DMS53 (cell line): ENCODE measurements around the gene PTP4A2.
"Not testable (repeated sequence)": the region's sequence is repeated elsewhere in the genome, so short reads cannot be mapped to it uniquely, and the experiment has no call there.

Source experiments
- DNase-seq: peaks from one replicate; lab custom pipeline; 2025; lab: John Stamatoyannopoulos, UW

Gene PTP4A2

DNA sequence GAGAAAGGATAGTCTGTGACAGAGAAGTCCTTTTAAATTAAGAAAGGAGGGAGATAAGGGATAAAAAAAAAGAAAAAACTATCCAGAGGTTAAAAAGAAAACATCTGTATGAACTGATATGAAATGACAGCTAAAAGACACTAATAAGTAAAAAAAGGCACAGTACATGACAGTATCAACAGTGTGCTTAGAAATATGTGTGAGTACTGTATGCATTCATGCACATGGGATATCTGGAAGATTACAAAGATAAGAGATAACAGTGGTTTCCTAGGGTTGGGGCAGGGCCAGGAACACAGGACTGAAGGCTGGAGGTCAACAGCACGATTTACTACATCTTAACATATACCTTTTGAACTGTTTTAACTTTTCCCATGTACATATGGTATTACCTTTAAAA is 13.3 kb downstream of the PTP4A2 start:
- DNase-seq = no peak

DNA sequence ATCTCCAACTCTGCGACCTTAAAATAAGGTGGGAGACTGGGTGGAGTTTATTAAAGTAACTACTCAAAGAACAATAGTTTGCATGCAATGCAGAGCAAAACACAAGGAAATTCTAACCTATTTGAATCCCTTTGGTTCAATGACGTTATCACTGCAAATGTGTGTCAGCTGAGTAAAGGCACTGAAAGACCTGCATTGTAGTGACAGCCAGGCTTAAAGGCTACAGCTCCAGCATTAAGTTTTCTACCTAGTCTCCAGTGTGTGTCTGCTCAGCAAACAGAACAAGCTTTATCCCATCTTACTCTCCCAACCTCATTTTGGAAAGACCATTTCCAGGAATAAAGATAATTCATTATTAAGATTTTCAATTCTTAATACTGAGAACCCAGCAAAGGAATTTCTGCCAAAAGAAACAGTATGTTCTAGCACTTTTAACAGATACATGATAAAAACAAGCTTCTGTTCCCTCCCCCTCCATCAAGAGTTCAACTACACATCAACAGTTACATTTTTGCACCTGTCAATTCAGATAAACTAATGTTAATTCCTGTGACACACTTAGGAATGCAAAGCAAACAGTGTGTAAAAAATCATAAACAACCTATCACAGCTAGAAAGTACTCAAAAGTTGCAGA is 14.2 kb downstream of the PTP4A2 start:
- no peak for DNase-seq

DNA sequence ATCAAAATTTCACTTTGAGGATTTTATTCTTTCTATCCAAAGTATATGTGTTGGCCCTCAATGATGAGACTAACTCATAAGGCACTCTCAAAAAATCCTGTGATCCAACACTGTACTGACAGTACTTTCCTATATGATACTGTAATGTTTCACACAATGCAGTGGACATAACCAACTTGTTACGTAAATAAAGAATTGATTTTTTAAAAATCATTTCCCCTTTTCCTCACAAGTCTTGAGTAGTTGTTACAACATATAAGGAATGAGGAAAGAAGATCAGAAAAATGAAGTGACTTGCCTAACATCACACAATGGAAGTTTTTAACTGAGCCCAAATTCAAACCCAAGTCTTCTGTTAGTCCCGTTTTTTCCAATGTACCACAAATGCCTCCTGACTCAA is 17.2 kb downstream of the PTP4A2 start:
- no peak for DNase-seq

DNA sequence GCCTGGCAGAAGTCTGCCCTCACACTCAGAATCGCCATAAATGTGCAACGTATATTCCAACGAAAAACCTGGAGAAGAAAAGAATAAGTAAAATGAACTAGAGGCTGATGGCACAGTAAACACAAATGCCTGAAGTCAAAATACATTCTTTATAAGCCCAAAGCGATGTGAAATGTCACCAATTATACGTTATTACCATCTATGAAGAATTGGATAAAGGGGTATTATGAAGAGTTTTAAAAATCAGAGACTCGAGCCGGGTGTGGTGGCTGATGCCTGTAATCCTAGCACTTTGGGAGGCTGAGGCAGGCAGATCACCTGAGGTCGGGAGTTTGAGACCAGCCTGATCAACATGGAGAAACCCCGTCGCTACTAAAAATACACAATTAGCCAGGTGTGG is 18.6 kb downstream of the PTP4A2 start:
- no peak for DNase-seq

DNA sequence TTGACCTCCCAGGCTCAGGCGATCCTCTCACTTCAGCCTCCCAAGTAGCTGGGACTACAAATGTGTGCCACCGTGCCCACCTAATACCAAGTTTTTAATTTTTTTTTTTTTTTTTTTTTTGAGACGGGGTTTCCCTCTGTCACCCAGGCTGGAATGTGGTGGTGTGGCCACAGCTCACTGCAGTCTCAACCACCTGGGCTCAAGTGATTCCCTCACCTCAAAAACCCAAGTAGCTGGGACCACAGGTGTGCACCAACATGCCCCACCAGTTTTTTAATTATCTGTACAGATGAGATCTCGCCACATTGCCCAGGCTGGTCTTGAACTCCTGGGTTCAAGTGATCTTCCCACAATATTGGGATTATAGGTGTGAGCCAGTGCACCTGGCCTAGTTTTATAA is 22.7 kb downstream of the PTP4A2 start:
- DNase-seq = no peak

DNA sequence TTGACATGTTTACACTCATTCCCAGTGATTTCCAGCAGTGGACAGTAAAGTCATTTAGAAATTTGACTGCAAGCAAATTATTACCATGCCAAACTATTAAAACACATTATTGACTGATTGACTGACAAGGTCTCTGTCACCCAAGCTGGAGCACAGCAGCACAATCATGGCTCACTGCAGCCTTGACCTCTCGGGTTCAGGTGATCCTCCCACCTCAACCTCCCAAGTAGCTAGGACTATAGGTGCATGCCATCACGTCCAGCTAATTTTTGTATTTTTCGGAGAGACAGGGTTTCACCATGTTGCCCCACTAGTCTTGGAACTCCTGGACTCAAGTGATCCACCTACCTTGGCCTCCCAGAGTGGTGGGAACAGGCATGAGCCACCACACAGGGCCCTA is 24.2 kb downstream of the PTP4A2 start:
- DNase-seq = no peak

DNA sequence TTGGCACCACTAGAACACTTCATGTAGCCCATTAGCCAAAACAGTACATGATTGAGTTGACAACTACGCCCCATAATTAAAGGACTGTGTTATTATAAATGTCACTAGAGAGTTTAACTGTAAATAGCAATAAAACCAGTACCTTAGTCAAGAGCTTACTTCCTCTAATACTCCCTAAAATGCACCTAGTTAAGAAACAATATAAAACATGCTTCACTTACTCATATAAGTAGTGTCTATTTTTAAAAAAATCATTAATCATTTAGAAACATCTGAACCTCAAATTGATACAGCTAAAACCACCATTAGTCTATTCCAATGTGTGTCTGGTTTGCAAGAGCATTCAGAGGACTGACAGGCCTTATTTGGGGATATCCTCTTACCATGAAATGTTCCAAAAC is 25.3 kb downstream of the PTP4A2 start:
- DNase-seq = no peak

DNA sequence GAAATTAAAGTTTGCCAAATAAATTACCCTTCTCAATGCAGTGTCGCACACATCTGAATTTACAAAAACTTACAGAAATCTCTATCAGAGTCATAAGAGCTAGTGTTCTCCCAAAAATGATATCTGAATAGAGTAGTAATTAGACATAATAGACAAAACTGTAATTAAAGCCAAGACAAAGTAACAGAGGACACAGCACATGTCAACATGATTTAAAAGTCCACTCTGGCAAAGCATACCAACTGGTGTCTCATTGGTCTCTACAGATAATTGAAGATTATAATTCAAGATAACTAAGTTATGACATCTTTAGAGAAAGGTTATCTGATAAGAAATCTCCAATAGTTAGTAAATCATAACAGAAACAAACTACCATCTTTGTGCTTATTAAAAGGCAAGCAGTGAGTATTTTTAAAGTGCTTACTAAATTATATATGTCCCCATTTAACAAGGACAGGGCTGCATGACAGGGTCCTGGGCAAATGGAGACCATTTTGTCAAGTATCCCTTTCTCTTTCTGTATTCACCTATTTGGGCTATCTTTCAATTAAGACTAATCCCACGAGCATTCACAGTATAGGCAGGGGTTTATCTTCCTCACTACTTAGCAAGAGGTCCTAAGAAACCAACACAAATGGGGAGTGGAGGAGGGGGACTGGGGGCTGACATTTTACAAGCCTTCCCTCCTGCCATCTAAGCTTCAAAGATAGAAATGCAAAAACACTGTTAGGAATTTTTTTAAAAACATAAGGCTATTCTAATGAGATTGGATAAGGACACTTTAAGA is 26.0 kb downstream of the PTP4A2 start:
- DNase-seq = no peak

DNA sequence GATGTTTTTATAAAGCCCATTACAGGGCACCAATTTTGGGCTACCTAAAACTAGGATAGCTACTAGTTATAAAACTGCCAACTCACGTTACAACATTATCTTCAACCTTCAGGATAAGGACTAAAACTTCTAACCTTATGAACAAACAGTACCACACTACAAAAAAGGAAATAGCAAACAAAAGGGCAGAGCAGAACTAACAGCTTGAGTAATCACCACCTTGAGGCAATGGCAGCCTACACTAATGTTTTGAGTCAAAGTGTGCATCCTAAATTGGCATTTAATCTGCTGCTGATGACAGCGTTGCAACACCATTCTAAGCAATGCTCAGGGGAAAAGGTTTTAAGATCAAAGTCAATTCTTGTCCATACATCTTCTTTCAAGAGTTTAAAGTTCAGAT is 27.2 kb downstream of the PTP4A2 start:
- DNase-seq = no peak

DNA sequence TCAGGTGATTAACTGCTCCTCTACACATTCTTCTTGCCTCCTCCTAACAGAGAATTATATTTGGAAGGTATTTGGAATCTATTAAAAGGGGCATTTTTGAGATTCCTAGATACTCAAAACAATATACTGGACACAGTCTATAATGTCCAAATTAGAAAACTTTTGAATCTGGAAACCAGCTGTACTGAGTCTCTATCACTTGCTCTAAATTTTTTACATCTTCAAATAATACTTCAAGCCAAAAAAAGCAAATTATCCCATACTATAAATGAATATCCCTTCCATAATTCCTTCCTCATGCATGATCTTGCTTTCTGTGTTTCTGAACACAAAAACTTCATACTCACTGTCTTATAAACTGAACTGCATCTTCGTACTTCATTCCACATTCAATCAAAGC is 28.5 kb downstream of the PTP4A2 start:
- no peak for DNase-seq

DNA sequence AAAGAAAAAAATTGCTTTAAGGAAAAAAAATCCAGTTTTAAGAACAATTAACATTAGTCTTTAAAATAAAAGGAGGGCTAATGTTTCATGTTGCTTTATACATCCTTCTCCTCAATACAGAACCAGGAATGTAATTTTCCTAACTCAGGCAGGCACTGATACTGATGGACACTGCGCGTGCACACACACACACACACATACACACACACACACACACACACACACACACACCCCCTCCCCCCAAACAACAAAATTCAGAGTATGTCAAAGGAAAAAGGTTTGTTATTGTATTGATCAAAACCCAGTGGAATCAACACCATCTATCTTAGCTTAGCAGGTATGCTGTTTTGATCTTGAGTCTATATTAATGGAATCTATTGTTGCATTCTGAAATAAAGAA is 31.6 kb downstream of the PTP4A2 start:
- no peak for DNase-seq

DNA sequence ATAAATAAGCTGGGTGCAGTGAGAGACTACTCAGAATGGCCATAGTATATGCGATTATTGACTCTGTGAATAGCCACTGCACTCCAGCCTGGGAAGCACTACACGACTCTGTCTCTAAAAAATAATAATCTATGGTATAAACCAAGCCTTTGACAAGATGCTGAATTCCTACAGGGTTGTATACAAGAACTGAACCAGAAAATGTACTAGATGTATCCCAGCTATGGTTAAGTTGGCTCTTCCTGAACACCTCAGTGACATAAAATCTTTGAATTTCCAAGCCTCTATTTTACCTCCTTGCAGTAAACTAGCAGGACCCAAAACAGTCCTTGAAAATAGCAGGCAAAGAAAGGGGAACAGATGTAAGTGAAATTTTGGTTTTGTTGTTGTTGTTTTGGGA is 32.5 kb downstream of the PTP4A2 start:
- DNase-seq = no peak

DNA sequence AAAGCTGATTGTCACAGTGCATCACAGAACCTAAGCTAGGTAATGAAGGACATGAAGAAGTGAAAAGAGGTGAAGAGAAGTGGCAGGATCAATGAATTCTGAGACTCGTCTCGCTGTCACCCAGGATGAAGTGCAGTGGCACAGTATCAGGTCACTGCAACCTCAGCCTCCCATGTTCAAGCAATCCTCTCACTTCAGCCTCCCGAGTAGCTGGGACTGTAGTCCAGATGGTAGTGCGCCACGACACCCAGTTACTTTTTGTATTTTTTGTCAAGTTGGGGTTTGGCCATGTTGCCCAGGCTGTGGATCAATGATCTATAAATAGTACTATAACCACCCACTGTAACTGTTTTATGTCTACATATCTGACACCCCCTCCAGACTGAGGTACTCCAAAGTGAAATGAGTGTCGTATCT is 33.1 kb downstream of the PTP4A2 start:
- DNase-seq = no peak

DNA sequence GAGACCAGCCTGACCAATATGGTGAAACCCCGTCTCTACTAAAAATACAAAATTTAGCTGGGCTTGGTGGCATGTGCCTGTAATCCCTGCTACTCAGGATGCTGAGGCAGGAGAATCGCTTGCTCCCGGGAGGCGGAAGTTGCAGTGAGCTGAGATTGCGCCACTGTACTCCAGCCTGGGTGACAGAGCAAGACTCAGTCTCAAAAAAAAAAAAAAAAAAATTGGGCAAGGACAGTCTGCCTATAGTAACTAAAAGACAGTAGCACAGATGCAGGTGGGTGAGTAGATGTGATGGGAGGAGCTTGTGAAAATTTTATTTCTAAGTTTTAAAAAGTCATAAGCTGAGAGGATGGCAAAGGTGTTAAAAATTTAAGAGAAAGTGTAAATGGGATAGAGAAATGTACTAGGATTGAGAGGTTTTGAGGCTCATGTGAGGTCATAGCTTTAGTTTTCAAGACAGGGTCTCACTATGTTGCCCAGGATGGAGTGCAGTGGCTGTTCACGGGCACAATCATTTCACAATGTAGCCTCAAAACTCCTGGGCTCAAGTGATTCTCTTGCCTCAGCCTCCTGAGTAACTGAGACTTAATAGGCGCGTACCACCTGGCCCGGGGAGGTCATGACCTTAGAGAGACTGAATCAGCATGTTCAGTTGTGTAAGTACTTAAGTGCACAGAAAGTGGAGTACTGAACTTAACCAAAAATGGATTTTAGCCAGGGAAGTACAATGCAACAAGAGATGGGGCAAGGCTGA is 33.7 kb downstream of the PTP4A2 start:
- DNase-seq = no peak

DNA sequence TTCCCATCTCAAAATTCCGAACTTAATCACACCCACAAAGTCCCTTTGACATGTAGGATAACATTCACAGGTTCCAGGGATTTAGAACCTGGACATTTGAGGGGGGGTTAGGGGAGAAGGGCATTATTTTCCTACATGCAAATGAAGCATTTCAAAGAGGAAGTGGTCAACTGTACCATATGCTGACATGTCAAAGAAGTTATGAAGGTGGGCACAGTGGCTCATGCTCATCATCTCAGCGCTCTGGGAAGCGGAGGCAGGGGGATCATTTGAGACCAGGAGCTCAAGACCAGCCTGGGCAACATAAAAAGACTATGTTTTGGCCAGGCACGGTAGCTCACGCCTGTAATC is 35.7 kb downstream of the PTP4A2 start:
- DNase-seq = no peak

DNA sequence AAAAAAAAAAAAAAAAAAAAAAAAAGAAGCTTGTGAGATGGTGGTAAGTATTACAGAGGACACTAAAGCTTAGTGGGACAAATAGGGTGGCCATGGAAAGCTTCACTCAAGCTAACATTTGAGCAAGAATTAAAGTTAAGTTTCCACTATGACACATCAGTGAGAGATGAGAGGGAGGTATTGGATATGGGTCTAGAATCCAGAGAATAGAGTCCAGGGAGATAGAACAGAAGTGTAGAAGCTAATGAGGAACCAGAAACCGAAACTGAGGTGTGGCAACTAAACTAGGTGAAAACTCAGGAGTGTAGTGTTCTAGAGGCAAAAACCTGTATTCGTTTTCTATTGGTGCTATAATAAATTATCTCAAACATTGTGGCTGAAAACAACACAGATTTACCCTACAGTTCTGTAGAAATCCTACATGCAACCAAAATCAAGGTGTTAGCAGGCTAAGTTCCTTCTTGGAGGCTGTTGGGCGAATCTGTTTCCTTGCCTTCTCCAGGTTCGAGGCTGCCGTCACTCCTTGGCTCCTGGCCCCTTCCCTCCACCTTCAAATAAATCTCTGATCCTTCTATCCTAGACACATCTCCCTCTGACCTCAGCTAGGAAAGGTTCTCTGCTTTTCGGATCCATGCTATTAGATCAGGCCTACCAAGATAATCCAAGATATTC is 36.2 kb downstream of the PTP4A2 start:
- DNase-seq = no peak

DNA sequence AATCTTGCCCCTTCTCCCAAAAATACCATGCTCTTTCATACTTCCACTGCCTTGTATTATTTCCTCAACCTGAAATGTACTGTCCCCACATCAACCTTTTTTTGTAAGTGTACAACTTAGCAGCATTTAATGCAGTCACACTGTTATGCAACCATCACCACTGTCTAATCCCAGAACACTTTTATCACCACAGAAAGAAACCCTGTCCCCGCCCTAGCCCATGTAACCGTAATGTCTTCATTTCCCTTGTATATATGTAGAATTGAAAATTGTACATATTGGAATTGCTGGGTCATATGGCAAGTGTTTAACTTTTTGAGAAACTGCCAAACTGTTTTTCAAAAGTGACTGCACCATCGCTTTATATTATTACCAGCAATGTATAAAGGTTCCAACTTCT is 37.4 kb downstream of the PTP4A2 start:
- no peak for DNase-seq

DNA sequence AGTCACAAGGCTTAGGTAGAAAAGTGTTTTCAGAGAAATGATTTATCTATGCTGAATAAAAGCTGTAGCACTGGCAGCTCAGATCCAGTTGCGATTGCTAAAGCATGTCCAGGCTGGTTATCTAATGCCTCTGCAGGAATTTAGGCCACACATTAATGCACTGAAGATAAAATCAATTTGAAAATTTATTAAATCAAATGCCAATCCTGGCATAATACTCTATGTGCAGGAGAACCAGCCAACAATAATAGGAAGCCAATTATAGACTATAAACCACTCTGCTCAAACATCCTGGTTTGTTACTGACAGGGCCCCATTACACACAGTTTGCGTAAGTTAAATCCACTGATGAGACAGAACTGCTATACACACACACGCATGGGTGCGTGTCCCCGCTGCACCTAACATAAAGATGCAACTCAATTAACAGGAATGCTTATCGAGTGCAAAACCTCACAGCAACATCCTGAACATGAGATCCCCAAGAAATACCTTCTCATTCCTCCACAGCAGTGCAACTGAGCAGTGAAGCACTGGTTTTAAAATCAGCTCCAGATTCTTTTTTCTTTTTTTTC is 40.6 kb downstream of the PTP4A2 start:
- no peak for DNase-seq

DNA sequence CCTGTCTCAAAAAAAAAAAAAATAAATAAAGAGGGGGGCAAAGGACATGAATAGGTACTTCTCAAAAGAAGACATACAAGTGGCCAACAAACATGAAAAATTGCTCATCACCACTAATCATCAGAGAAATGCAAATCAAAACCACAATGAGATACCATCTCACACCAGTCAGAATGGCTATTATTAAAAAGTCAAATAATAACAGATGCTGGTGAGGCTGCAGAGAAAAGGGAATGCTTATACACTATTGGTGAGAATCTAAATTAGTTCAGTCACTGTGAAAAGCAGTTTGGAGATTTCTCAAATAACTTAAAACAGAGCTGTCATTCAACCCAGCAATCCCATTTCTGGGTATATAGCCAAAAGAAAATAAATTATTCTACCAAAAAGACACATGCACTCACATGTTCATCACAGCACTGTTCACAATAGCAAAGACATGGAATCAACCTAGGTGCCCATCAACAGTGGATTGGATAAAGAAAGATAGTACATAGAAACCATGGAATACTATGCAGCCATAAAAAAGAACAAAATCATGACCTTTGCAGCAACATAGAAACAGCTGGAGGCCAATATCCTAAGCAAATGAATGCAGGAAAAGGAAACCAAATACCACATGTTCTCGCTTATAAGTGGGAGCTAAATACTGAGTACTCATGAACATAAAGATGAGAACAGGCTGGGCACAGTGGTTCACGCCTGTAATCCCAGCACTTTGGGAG is 42.5 kb downstream of the PTP4A2 start:
- DNase-seq = not testable (repeated sequence)

DNA sequence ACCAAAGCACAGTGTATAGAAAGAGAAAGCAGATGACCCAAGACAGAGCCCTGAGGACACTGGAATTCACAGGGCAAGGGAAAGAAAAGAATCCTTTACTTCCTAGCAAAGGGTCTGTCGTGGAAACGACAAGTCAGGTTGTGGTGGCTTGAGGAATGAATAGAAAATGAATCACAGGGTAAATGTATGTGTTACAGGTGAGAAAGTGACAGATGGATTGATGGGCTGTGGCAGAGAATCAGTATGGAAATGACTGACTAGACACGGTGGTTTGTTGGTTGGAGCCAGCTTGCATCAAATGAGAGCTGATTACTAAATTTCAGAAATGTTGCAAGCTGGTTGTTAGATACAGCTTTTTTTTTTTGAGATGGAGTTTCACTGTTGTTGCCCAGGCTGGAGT is 46.9 kb downstream of the PTP4A2 start:
- no peak for DNase-seq

DNA sequence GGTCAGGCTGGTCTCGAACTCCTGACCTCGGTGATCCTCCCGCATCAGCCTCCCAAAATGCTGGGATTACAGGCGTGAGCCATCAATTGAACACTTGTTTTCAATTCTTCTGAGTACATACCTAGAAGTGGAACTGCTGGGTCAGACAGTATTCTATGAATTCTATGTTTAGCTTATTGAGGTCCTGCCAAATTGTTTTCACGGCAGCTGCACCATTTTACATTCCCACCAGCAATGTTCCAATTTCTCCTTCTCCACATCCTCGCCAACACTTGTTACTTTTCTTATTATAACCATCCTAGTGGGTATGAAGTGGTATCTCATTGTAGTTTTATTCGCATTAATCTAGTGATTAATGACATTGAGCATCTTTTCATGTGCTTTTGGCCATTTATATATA is 49.9 kb downstream of the PTP4A2 start:
- no peak for DNase-seq

DNA sequence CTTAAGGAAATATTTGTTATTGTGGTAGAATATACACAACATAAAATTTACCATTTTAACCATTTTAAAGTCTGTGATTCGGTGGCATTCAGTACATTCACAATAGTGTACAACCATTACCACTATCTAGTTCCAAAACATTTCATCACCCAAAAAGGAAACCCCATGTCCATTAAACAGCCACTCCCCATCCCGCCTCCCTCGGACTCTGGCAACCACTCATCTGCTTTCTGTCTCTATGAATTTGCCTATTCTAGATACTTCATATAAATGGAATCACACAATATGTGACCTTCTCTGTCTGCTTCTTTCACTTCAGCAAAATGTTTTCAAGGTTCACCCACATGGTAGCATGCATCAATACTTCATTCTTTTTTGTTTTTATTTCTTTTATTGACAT is 51.3 kb downstream of the PTP4A2 start:
- no peak for DNase-seq
